NB4 (cell line): Measurements from ENCODE around the gene ROBO2.

Source experiments
- CTCF ChIP-seq: IDR thresholded peaks from one replicate; pipeline ENCODE4 v1.5.1; 2012; ENCODE audit warnings: low read depth, low read length
- POLR2A ChIP-seq: IDR thresholded peaks from 2 replicates; pipeline ENCODE4 v1.6.1; 2011; ENCODE audit warnings: mild to moderate bottlenecking; ENCODE audit not compliant: insufficient read length; ENCODE audit errors: extremely low read depth

GRCh38 chr3:77150759-77151158 is 110.9 kb downstream of the ROBO2 start:
- no peak for TF ChIP-seq CTCF
- no peak for TF ChIP-seq POLR2A
